DOHH2 (cell line): ENCODE measurements around the gene DGUOK.

ENCODE experiments used
- H3F3A ChIP-seq: fragments of 200-600 bp; sonication (generic), shearing (Covaris generic); 2 replicates; pipeline ENCODE4 v1.6.0; 2016; ENCODE audit warnings: antibody characterized with exemption, mild to moderate bottlenecking; ENCODE audit not compliant: control insufficient read depth, insufficient read depth
- H3K27ac ChIP-seq: fragments of 200-600 bp; sonication (generic); 2 replicates; pipeline ENCODE4 v1.5.1; 2014; ENCODE audit warnings: low read depth, mild to moderate bottlenecking, low read length, moderate library complexity
- H3K27me3 ChIP-seq: fragments of 200-600 bp; sonication (generic); 2 replicates; pipeline ENCODE4 v1.6.1; 2014; ENCODE audit warnings: mild to moderate bottlenecking, low read length, mixed read lengths; ENCODE audit not compliant: control insufficient read depth
- H3K36me3 ChIP-seq: fragments of 200-600 bp; sonication (generic); 2 replicates; pipeline ENCODE4 v1.6.1; 2014; ENCODE audit warnings: mild to moderate bottlenecking, low read length, moderate library complexity, mixed read lengths; ENCODE audit not compliant: control insufficient read depth
- H3K4me1 ChIP-seq: fragments of 200-600 bp; sonication (generic); 2 replicates; pipeline ENCODE4 v1.6.1; 2014; ENCODE audit warnings: mild to moderate bottlenecking, low read length, mixed read lengths; ENCODE audit not compliant: control insufficient read depth
- H3K4me2 ChIP-seq: fragments of 200-600 bp; sonication (generic); 2 replicates; pipeline ENCODE4 v1.6.0; 2014; ENCODE audit warnings: mild to moderate bottlenecking, low read length, moderate library complexity
- H3K4me3 ChIP-seq: fragments of 200-600 bp; sonication (generic); 2 replicates; pipeline ENCODE4 v1.5.1; 2014; ENCODE audit warnings: mild to moderate bottlenecking, low read length, mixed read lengths
- H3K79me2 ChIP-seq: fragments of 200-600 bp; sonication (generic); 2 replicates; pipeline ENCODE4 v1.6.1; 2014; ENCODE audit warnings: mild to moderate bottlenecking, low read length, mixed read lengths; ENCODE audit not compliant: control insufficient read depth
- H3K9me2 ChIP-seq: fragments of 200-600 bp; sonication (generic); replicated peaks from 2 replicates; pipeline ENCODE4 v1.6.1; 2014; ENCODE audit warnings: mild to moderate bottlenecking, low read length, mixed read lengths; ENCODE audit not compliant: control insufficient read depth
- H3K9me3 ChIP-seq: fragments of 200-600 bp; sonication (generic); 2 replicates; pipeline ENCODE4 v1.6.1; 2014; ENCODE audit warnings: antibody characterized with exemption, low read length, mixed read lengths; ENCODE audit not compliant: control insufficient read depth, insufficient read depth
- H4K20me1 ChIP-seq: fragments of 200-600 bp; sonication (generic); 2 replicates; pipeline ENCODE4 v1.6.0; 2014; ENCODE audit warnings: low read depth, mild to moderate bottlenecking, antibody characterized with exemption, low read length, moderate library complexity; ENCODE audit not compliant: control insufficient read depth, insufficient read depth
- EZH2phosphoT487 ChIP-seq: fragments of 200-600 bp; sonication (generic); IDR thresholded peaks from 2 replicates; pipeline ENCODE4 v1.6.1; 2017; ENCODE audit warnings: borderline replicate concordance, mild to moderate bottlenecking, antibody characterized with exemption, low read length, moderate library complexity, mixed read lengths
- TF ChIP-seq, protein P1 (sequence below): fragments of 200-600 bp; sonication (generic); IDR thresholded peaks from one replicate; pipeline ENCODE4 v1.5.1; 2014; ENCODE audit warnings: antibody characterized with exemption, mild to moderate bottlenecking, low read depth, low read length; ENCODE audit not compliant: poor library complexity, severe bottlenecking

DGUOK gene

GRCh38 chr2:73998933-73999332, 72.3 kb downstream of the DGUOK start:
- peaks cover 60% of the 10 kb centered on the region for H4K20me1 ChIP-seq
- H3K4me1 ChIP-seq, result peaks cover 24% of the 10 kb centered on the region
- no peaks in the 10 kb centered on the region for H3K9me2 ChIP-seq
- H3F3A ChIP-seq, result no peaks in the 10 kb centered on the region
- no peaks in the 10 kb centered on the region for H3K9me3 ChIP-seq
- H3K4me2 ChIP-seq, result no peak overlapping the region
- H3K79me2 ChIP-seq, result peaks cover 95% of the 10 kb centered on the region
- peaks cover 15% of the 10 kb centered on the region for H3K36me3 ChIP-seq
- no peak for TF ChIP-seq EZH2phosphoT487
- TF ChIP-seq, protein P1, sequence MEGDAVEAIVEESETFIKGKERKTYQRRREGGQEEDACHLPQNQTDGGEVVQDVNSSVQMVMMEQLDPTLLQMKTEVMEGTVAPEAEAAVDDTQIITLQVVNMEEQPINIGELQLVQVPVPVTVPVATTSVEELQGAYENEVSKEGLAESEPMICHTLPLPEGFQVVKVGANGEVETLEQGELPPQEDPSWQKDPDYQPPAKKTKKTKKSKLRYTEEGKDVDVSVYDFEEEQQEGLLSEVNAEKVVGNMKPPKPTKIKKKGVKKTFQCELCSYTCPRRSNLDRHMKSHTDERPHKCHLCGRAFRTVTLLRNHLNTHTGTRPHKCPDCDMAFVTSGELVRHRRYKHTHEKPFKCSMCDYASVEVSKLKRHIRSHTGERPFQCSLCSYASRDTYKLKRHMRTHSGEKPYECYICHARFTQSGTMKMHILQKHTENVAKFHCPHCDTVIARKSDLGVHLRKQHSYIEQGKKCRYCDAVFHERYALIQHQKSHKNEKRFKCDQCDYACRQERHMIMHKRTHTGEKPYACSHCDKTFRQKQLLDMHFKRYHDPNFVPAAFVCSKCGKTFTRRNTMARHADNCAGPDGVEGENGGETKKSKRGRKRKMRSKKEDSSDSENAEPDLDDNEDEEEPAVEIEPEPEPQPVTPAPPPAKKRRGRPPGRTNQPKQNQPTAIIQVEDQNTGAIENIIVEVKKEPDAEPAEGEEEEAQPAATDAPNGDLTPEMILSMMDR, result no peak
- H3K27ac ChIP-seq, result no peak overlapping the region
- no peaks in the 10 kb centered on the region for H3K27me3 ChIP-seq
- no peak overlapping the region for H3K4me3 ChIP-seq

DNA sequence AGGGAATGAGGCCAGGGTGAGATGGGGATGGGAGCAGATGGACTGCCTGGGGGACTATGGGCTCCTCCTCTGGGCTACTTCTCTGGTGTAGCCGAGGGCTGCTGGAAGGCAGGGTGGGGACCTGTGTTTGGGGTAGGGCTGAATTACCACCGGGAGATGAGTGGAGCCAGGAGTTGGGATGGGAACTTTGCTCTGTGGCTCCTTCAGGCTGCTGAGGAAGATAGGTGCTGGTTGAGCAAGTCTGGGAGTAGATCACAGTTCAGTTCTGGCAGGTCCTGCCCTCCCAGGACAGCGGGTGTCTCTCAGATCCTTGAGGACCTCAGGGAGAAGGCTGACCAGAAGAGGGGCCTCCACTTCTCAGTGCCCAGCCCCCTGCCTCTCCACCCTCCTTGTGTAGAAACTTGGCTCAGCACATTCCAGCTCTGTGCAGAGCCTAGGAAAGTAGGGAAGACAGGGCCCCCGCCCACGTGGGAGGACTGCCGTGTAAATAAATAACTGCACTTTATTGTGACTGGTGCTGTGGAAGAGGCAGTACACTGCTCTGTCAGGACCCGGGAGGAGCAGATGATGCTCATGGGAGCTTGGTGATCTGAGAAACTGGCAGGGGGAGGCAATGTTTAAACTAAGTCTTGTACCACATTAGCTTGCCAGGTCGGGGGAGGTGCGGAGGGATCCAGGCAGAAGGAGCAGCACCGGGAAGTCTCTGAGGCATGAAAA, 73.4 kb downstream of the DGUOK start:
- H3K9me2 ChIP-seq, result no peaks in the 10 kb centered on the region
- peaks cover 24% of the 10 kb centered on the region for H3K4me1 ChIP-seq
- H3K79me2 ChIP-seq, result peaks cover 95% of the 10 kb centered on the region
- TF ChIP-seq, protein P1, result no peak
- TF ChIP-seq EZH2phosphoT487, result no peak
- H3K4me2 ChIP-seq, result no peak overlapping the region
- no peaks in the 10 kb centered on the region for H3K9me3 ChIP-seq
- no peaks in the 10 kb centered on the region for H3K27me3 ChIP-seq
- no peaks in the 10 kb centered on the region for H3F3A ChIP-seq
- H3K27ac ChIP-seq, result no peak overlapping the region
- peaks cover 63% of the 10 kb centered on the region for H4K20me1 ChIP-seq
- H3K4me3 ChIP-seq, result no peak overlapping the region
- peaks cover 22% of the 10 kb centered on the region for H3K36me3 ChIP-seq

- no peak overlapping the region for H3K27ac ChIP-seq
- no peaks in the 10 kb centered on the region for H3K27me3 ChIP-seq
- H3K9me2 ChIP-seq, result no peaks in the 10 kb centered on the region
- H3K9me3 ChIP-seq, result no peaks in the 10 kb centered on the region
- H3K4me3 ChIP-seq, result no peak overlapping the region
- peaks cover 24% of the 10 kb centered on the region for H3K4me1 ChIP-seq
- peaks cover 24% of the 10 kb centered on the region for H3K36me3 ChIP-seq
- H3F3A ChIP-seq, result no peaks in the 10 kb centered on the region
- peaks cover 95% of the 10 kb centered on the region for H3K79me2 ChIP-seq
- peaks cover 64% of the 10 kb centered on the region for H4K20me1 ChIP-seq
- TF ChIP-seq, protein P1, result no peak
- no peak for TF ChIP-seq EZH2phosphoT487
- peak overlapping the region; percentile 65; the same call in 1 of the 2 replicates for H3K4me2 ChIP-seq
Observed at GRCh38 chr2:74000666-74001065, 74.0 kb downstream of the DGUOK start.
